ENCODE data around the gene COL24A1. TPM values are rescaled to one million over a fixed set of nuclear protein-coding genes. Genes with fewer than 3 reads are reported as not detected.
"Not testable (repeated sequence)": the region's sequence is repeated elsewhere in the genome, so short reads cannot be mapped to it uniquely, and the experiment has no call there.

COL24A1 gene
- total and polyA plus RNA-seq, 10 donors: 0.06 to 1.1 (median 0.55) TPM

- no peak for DNase-seq
- WGBS, 5 donors: 61 to 82% (median 74%) methylated on average over 2 of the region's 2 CpGs
- no peaks in the 10 kb centered on the region for H3K9me3 ChIP-seq
- no peaks in the 10 kb centered on the region for H3K36me3 ChIP-seq
- TF ChIP-seq POLR2AphosphoS5 (IDR thresholded peaks at IDR 0.05): no peak
- TF ChIP-seq CTCF (IDR thresholded peaks at IDR 0.05 in 8 of 11, conservative IDR thresholded peaks at IDR 0.05 in 3 of 11): no peak
- no peak for TF ChIP-seq POLR2A (IDR thresholded peaks at IDR 0.05)
- no peak overlapping the region for H3K4me3 ChIP-seq
- H3K27ac ChIP-seq: no peak overlapping the region
- H3K4me1 ChIP-seq: no peaks in the 10 kb centered on the region
- H3K27me3 ChIP-seq (replicated peaks in 1 of 7): no peaks in the 10 kb centered on the region
- intact Hi-C loops (cut with DNase I; ENCODE audit: low total_unique reads): no loop called here
Observed at GRCh38 chr1:85847356-85847755, 309.2 kb downstream of the COL24A1 start.

GRCh38 chr1:85846706-85847105 is 309.9 kb downstream of the COL24A1 start:
- no peak overlapping the region for H3K4me3 ChIP-seq
- H3K36me3 ChIP-seq: no peaks in the 10 kb centered on the region
- no peaks in the 10 kb centered on the region for H3K4me1 ChIP-seq
- H3K27me3 ChIP-seq (replicated peaks in 1 of 7): no peaks in the 10 kb centered on the region
- H3K9me3 ChIP-seq: no peaks in the 10 kb centered on the region
- intact Hi-C loops (cut with DNase I; ENCODE audit: low total_unique reads): no loop called here
- H3K27ac ChIP-seq: no peak overlapping the region
- DNase-seq: no peak
- TF ChIP-seq POLR2A (IDR thresholded peaks at IDR 0.05) (no peak), POLR2AphosphoS5 (IDR thresholded peaks at IDR 0.05) (no peak)
- WGBS, 5 donors: 75 to 88% (median 80%) methylated on average over 3 of the region's 3 CpGs

- Histone ChIP-seq H3K27ac (no peak overlapping the region), H3K27me3 (replicated peaks in 1 of 7) (no peaks in the 10 kb centered on the region), H3K9me3 (no peaks in the 10 kb centered on the region), H3K36me3 (no peaks in the 10 kb centered on the region), H3K4me1 (no peaks in the 10 kb centered on the region), H3K4me3 (no peak overlapping the region)
- WGBS, 5 donors: 52 to 76% (median 60%) methylated on average over 1 of the region's 1 CpG
- intact Hi-C loops (cut with DNase I; ENCODE audit: low total_unique reads): no loop called here
- TF ChIP-seq POLR2A (IDR thresholded peaks at IDR 0.05): no peak
- TF ChIP-seq POLR2AphosphoS5 (IDR thresholded peaks at IDR 0.05): no peak
- no peak for TF ChIP-seq CTCF (IDR thresholded peaks at IDR 0.05 in 8 of 11, conservative IDR thresholded peaks at IDR 0.05 in 3 of 11)
- no peak for DNase-seq
Observed at GRCh38 chr1:85839459-85839858, 317.1 kb downstream of the COL24A1 start.

- no peak overlapping the region for H3K4me3 ChIP-seq
- H3K27me3 ChIP-seq (replicated peaks in 1 of 7): no peaks in the 10 kb centered on the region
- H3K4me1 ChIP-seq: no peaks in the 10 kb centered on the region
- 37 to 50% (median 37%) methylated on average over 2 of the region's 2 CpGs for WGBS, 5 donors
- DNase-seq: no peak
- no peak overlapping the region for H3K27ac ChIP-seq
- no peak for TF ChIP-seq POLR2AphosphoS5 (IDR thresholded peaks at IDR 0.05)
- no peak for TF ChIP-seq POLR2A (IDR thresholded peaks at IDR 0.05)
- TF ChIP-seq CTCF (IDR thresholded peaks at IDR 0.05 in 8 of 11, conservative IDR thresholded peaks at IDR 0.05 in 3 of 11): no peak
- H3K36me3 ChIP-seq: no peaks in the 10 kb centered on the region
- intact Hi-C loops (cut with DNase I; ENCODE audit: low total_unique reads): no loop called here
- H3K9me3 ChIP-seq: no peaks in the 10 kb centered on the region
Observed at GRCh38 chr1:85838238-85838637, 318.3 kb downstream of the COL24A1 start.

GRCh38 chr1:85836736-85837135 is 319.8 kb downstream of the COL24A1 start:
- TF ChIP-seq CTCF (IDR thresholded peaks at IDR 0.05 in 8 of 11, conservative IDR thresholded peaks at IDR 0.05 in 3 of 11) (no peak), POLR2AphosphoS5 (IDR thresholded peaks at IDR 0.05) (no peak)
- no peaks in the 10 kb centered on the region for H3K4me1 ChIP-seq
- 47 to 78% (median 70%) methylated on average over 4 of the region's 4 CpGs for WGBS, 5 donors
- H3K36me3 ChIP-seq: no peaks in the 10 kb centered on the region
- no peaks in the 10 kb centered on the region for H3K9me3 ChIP-seq
- H3K27ac ChIP-seq: no peak overlapping the region
- DNase-seq: no peak
- no peaks in the 10 kb centered on the region for H3K27me3 ChIP-seq (replicated peaks in 1 of 7)
- H3K4me3 ChIP-seq: no peak overlapping the region
- intact Hi-C loops (cut with DNase I; ENCODE audit: low total_unique reads): no loop called here

GRCh38 chr1:85833165-85833564 is 323.4 kb downstream of the COL24A1 start:
- H3K27ac ChIP-seq; H3K9me3 ChIP-seq; DNase-seq; H3K27me3 ChIP-seq (replicated peaks in 1 of 7); intact Hi-C loops (cut with DNase I; ENCODE audit: low total_unique reads); H3K4me3 ChIP-seq; H3K4me1 ChIP-seq; H3K36me3 ChIP-seq: not testable (repeated sequence)
- WGBS, 5 donors: 71 to 100% (median 90%) methylated on average over 1 to 2 of the region's 2 CpGs
